Sigmoid colon (tissue), 4 donors: ENCODE results near the gene UBN1.

Experiments used
- EP300 ChIP-seq, 4 donors: sonication (generic); formaldehyde crosslinking; IDR thresholded peaks; one replicate each; pipeline ENCODE4 v1.6.1; 2017; ENCODE audit warnings: antibody characterized with exemption in 4 of 4
- POLR2A ChIP-seq, 2 donors: fragments of 450-650 bp; IDR thresholded peaks; one replicate each; pipeline ENCODE4 v1.6.1; 2016; ENCODE audit warnings: antibody characterized with exemption in 2 of 2, mild to moderate bottlenecking in 2 of 2, moderate library complexity in 2 of 2

GRCh38 chr16:4925293-4925607 lies 78.0 kb downstream of the UBN1 start:
- no peak for TF ChIP-seq POLR2A (IDR thresholded peaks at IDR 0.05)
- TF ChIP-seq EP300 (IDR thresholded peaks at IDR 0.05) = no peak
